NCI-H2081 treated with DMSO at 0.1 percent for 48 hours (cell line): ENCODE results near the gene ERBB4.
"Not testable (repeated sequence)": the region's sequence is repeated elsewhere in the genome, so short reads cannot be mapped to it uniquely, and the experiment has no call there.

Experiments used
- DNase-seq: peaks from one replicate; lab custom pipeline; 2025; lab: John Stamatoyannopoulos, UW

The ERBB4 gene

DNA sequence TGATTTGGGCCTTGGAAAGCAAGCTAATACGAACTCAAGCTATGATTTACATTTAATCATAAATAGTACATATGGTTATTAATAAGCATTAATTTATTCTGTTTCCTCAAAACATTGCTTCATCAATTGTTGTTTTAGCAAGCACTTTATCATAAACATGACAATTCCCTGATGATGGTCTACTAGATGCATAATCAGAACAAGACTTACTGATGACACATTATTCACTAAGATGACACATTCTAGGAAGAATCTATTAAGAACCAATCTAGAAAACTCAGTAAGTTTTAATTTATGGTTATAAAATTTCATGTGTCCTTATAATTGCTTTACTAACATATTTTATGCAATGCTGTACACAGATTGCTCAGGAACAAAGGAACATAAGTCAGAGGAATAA lies 815.2 kb downstream of the ERBB4 start:
- DNase-seq, result no peak

DNA sequence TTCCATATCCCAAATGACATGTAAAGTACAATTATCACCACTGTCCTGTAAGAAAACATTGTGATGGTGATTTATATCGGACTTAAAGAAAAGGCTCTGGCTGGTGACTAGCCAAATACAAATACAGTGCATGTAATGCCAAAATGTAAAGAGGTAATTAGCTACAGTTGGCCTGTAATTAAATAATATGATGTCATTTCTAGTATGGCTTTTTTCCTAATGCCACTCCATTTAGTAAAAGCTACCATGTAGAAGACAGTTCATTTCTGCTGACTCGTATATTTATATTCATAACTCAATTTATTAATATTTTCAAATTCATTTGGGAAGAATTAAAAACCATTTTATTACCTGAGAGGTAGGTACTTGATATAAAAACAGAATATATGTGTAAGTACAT lies 815.7 kb downstream of the ERBB4 start:
- peak; percentile 56 for DNase-seq

DNA sequence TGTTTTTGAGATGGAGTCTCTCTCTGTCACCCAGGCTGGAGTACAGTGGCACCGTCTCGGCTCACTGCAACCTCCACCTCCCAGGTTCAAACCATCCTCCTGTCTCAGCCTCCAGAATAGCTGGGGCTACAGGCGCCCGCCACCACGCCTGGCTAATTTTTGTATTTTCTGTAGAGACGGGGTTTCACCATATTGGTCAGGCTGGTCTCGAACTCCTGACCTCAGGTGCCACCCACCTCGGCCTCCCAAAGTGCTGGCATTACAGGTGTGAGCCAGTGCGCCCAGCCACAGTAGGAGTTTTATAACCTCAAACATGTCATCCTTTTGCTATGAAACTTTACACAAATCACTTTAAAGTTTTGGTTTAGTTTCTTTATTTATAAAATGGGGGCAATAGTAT lies 816.7 kb downstream of the ERBB4 start:
- not testable (repeated sequence) for DNase-seq

DNA sequence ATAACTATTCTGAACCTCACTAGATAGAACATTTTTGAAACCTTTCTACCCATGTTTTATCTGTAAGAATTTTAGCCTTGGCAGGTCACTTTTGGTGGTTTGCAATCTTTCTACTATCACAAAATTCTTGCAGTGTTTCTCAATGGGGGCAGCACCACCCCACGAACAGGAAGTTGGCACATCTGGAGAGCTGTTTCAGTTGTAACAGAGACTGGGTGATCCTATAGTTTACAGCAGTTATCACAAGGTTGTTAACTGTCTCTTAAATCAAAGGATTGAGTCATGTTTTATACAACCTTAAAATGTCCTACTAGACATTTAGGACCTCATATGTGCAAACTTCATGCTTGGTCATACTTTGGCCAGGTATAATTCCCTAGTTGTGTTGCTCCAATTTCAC lies 829.2 kb downstream of the ERBB4 start:
- DNase-seq, result no peak

DNA sequence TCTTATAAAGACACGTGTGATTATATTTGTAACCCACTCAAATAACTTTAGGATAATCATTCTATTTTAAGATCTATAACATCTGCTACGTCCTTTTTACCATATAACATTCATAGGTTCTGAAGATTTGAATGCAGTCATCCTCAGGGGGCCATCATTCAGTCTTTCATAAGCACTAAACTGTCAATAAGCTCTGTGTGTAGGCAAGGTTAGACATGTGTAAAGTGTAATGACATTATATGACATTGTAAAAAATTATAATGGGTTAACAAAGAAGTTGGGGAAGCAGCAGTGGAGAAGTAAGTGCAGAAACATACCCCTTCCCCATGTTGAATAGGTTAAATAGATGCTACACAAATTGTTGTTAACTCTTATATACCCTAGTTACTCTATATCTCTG lies 845.9 kb downstream of the ERBB4 start:
- DNase-seq, result no peak

DNA sequence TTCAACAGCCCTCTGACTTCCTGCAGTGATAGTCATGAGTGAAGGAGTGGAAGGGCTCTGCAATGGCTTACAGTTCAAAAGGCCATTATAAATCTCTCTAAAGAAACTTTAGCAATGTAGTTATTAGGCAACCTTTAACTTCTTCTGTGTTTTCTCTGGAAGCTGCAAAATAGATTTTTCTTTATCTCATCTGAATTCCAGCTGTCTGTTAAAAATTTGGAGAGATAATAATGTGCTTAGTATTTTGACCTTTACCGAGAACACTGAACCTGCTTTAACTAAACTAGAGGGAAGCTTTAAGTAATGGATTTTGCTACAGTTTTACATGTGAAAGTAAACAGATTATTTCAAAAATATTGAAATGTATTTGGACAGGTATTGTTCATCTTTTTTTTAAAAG lies 847.9 kb downstream of the ERBB4 start:
- no peak for DNase-seq

DNA sequence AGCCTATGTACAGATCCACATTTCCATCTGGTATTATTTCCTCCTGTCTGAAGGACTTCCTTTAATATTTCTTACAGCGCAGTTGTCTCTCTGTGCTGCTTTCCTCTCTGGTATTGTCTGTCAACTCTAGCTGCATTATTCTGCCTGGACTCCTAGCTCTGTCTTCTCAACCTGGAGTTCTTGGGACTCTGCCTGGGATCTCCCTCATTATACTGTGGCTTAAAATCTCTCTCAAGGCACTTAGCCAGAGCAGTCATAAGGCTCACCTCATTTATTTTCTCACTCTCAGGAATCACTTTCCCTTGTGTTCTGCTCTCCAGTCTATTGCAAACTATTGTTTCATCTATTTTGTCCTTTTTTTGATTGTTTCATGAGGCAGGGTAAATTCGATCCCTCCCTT lies 850.4 kb downstream of the ERBB4 start:
- no peak for DNase-seq

DNA sequence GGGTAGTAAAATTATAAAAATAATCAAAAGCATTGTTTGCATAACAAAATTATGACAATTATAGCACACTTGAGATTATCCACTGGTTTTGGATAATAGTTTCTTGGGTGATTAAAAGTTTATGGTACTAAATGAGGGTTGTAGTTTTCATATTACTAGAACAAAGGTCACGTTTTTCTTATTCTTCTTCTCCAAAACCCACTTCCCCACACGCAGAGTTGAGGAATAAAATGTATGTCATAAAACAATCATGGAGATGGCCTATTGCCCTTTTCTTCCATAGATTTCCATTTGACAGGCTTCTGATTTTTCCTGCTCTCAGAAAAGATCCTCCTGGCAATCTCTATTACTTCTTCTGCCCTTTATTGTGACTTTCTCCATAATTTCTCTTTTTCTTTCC lies 863.9 kb downstream of the ERBB4 start:
- DNase-seq, result no peak

DNA sequence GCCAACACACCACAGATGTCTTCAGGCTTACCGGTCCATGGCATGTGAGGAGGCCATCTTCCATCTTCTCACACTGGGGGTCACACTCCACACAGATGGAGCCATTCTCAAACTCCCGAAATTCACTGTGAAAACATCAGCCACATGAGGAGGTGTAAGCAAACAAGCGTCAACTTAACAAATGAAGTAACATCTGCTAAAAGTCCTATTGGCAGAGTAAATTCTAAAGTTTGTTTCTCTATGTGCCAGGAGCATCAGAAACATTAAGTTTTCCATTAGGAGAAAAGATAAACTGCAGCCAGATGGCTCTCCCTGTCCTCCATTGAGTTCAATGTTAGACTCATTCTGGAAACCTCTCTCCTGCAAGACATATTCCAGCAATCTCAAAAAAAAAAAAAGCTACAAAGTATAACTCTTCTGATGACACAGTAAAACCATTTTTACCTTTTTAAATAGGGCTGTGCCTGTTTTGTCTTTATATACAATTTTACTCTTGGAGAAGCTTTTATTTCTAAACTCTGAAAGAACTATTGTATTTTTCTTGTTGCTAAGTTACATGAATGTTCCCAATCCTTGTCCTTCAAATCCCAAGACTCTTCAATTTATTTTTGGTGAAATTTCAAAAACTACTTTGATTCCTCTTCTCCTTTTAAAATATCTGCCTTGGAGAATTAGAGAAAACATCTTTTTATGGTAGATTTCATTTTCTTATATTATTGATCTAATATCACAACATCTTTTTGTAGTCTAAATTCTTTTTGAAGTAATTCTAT lies 865.3 kb downstream of the ERBB4 start:
- DNase-seq, result no peak

DNA sequence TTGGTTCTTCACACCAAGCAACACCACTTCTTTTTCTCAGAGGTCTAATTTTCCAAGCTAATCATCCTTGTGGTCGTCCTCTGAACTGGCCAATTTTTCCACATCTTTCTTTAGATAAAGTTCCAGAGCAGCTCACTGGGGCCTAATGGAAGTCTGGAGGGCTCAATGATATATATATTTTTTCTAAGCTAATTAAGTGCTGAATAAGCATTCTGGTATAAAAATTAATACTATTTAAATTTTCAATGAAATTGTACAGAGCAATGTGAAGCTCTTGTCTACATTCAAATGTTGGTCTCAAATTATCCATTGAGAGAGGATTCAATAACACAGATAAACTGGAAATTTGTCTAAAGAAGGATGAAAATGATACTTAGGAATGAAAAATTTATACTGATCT lies 866.6 kb downstream of the ERBB4 start:
- no peak for DNase-seq

DNA sequence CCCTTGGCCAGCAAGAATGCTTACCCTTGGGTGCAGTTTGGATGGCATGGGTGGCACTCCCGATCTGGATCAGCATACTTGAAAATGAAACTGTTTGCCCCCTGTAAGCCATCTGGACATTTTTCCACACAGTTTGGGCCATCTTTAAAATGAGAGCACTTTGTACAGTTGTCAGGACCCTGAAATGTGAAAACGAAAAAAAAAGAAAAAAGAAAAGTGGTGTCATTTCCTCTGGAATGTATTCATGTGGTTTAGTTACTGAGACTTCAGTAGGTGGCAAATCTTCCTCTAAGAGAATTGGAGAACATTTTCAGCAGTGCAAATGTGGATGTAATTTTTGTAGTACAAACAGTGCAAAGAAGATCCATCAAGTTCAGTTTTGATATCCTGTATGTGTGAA lies 873.3 kb downstream of the ERBB4 start:
- DNase-seq, result no peak

DNA sequence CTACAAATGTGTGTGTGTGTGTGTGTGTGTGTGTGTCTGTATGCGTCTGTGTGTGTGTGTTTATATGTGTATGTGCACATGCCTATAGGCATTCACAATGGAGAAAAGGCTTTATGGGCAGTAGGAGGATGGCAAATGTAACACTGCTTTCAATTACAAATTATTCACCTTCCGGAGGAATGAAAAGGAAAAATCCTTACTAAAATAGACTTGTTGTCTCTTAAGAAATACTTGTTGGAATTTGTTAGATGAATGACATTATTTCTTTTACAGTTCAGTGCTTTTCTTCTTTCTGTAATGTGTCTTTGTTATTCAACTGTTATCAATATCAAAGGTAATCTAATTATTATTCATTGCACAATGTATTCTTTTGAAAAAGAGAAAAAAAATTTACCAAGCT lies 874.3 kb downstream of the ERBB4 start:
- no peak for DNase-seq

DNA sequence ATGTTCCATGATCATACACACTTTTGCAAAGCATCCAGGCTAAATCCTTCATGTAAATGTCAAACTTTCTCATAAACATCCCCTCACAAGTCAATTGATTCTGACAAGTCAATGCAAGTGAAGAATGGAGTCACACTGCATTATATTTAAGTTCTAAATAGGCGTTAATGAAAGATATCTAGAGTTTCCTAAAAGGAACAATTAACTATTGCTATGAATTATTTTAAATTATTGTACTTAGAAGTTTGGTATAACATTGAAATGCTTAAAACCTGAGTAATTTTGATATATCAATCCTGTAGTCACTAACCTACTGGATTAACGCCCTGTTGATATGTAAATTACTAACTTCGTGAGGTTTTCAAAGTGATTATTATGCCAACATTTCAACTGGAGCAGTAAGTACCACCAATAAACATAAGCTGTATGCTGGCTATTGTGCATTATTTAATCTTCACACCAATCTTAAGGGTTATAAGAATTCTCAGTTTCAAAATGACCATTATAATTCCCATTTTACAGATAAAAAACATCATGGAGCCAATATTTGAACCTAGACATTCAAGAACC lies 884.3 kb downstream of the ERBB4 start:
- no peak for DNase-seq

DNA sequence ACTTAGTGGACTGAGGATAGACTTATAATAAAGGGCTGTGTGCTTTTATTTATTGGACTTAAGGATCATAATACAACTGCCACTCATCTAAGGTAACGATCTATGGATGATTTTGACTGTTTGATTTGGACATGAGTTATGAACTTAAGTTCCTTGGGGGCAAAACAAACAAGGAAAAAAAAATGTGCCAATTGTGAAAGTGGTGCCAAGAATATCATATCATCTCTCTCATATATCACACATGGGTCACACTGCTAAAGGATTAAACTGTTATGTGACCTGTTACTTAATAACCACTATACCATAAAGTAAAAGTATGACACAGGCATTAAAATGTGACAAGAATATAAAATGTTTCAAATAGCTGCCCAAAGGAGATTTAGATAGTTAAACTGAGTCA lies 886.3 kb downstream of the ERBB4 start:
- DNase-seq, result no peak

DNA sequence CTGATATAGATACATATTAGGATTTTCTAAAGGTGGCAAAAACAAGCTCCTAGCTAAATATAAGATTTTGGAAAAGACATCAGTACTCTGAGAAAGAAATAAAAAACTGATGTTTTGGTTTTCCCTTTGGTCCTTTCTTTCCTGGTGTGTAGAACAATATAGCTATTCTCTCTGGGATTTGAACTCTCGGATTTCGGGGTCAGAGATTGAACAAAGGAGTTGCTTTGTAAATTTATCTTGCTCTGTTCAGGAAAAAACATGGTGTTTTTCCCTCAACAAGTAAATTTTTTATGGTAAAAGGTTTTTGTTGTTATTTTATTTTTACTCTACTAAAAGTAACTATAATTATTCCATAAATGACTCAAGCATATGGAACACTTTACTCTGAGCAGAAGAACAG lies 889.3 kb downstream of the ERBB4 start:
- DNase-seq, result no peak

DNA sequence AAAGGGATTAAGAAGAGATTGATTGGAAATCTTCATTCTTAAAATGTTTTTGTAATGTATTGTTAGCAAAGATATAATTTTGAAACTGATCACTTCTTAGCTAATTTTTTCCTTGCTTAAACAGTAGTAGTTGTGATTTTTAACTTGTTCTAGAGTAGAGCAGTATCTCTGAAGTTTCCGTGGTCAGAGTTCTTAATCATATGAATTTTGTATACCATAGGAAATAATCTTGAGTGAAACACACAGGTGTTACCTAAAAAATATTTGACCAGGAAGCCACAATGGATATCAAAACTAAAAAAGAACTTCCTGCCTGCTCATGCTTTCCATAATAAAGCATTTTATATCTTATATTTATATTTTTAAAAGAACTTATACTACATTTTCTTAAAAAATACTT lies 907.1 kb downstream of the ERBB4 start:
- DNase-seq, result no peak

DNA sequence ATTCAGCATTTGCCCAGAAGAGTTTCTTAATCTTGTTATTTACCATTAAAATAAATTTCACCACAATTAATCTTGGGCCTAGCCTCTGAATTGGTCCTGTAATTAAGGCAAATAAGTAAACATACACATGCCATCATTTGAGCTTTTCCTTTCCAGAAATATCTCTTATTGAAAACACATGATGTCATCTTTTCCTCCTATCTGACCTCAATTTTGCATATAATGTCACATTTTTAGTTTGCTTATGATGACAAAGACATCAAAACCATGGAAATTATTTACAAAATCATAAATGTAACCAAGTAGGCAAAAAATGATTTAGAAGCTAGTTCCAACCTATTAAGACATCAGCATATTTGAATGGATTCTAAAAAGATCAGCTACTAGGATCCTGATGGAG lies 915.5 kb downstream of the ERBB4 start:
- no peak for DNase-seq

DNA sequence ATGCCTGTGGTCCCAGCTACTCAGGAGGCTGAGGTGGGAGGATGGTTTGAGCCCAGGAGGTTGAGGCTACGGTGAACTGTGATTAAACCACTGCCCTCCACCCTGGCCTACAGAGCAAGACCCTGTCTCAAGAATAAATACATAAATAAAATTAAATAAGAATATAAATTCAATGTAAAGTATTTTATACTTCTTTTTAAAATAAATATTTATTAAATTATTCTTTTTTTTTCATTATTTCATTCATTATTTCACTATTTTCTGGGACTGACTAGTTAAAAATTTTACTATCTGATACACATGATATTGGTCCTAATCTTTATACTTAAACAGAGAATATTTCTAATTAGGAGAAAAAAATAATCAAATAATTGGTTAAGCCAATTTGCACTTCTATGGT lies 917.6 kb downstream of the ERBB4 start:
- no peak for DNase-seq

DNA sequence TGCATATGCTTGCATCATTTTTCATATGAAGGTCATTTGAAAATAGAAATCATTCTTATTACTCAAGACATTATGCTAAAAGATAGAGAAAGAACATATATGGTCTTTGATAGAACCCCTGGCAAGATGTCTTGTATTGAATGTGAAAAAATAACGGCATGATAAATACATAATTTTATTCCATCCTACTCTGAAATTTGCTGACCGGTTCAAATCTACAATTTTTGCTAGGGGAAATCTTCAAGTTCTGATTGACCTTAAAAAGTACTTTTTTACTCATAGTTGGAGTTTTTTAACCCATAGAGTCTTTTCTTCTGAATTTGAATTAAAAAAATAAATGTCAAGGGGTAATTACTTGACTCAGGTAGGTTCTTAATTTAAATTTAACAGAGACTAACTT lies 920.8 kb downstream of the ERBB4 start:
- no peak for DNase-seq

DNA sequence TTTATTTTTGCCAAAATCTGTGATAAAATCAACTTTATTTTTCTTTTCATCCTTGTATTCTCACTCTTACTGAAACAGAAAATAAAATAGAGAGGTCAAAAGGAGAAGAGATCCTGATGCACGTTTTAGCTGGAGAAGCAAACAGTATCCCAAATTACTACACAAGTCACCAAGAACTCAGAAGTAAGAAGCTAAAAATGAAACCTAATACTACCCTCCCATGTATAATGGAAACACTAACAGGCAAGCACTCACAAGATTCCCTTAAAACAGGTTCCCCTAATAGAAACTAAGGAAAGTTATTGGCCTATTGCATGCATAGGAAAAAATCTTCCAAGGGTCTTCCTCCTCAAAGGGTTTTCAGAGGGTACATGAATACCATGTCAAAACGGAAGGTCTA lies 927.0 kb downstream of the ERBB4 start:
- no peak for DNase-seq

DNA sequence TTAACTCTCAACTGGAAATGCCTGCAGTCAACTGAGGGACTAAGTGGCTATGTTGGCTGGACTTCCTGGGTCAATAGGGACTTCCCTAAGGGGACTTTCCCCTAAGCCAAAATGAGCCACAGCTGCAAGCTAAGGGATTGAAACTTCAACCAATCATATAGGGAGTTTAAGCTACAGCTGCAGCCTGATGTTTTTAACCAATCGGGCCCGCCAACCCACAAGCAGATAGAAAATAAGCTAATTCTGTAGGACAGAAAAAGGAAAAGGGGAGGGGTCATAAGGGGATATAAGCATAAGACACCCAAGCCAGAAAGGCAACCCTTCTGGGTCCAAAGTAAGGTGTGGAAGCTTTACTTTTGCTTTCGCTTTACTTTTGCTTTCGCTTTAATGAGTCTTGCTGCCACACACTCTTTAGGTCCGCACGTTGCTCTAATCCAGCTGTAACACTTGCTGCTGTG lies 927.5 kb downstream of the ERBB4 start:
- DNase-seq, result no peak

DNA sequence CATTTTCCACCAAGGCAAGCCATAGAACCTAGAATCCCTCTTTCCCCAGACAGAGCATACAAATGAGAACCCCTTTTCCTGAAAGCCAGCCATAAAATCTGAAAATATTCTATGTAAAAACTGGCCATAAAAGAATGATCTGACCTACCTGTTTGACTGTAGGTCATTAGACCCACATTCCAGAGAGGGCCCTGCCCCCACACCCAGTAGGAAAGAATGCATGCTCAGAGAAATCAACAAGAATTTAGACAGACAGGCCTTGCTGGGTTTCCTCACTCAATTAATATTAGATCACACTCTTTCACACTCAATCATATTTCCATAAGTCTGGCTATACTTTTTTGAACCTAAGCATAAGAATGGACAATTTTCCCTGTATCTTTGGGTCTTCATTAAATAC lies 929.5 kb downstream of the ERBB4 start:
- no peak for DNase-seq

DNA sequence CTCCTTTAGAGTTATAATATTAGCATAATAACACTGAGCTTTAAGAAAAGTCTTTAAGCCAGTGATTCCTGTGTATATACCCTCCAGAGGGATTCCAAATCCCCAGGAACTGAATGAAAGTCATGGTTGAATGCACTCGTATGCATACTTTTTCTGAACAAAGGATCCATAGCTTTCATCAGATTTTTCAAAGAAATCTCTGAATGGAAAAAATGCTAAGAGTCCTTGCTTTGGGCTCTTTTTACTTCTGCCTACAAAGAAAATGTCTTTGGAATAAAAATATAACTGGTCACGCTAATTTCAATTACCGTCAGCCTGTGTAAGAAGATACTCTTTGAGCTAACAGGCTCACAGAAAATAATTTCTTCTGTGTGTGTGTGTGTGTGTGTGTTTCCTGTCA lies 939.5 kb downstream of the ERBB4 start:
- DNase-seq, result no peak

DNA sequence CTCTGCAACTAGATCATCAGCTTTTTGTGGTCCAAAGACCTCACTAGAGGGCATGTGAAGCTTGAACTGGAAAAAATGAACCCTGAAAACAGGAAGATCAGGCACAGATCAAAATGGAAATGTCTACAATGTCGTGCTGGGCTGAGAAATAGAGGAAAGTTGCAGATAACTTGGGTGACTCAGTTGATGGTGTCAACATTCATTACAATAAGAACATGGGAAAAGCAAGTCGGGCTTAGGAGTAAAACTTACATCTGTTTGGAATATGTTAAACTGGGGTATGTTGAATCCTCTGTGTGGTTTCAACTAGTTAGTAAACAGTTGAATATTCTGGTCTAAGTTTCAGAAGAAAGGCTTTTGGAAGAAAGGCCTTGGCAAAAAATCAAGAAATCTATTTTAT lies 940.4 kb downstream of the ERBB4 start:
- DNase-seq, result no peak
